Nucleus accumbens (tissue), 56 donors: ENCODE measurements around the gene CHRM5.
"Not testable (repeated sequence)": the region's sequence is repeated elsewhere in the genome, so short reads cannot be mapped to it uniquely, and the experiment has no call there.

Source experiments
- DNase-seq, 56 donors: peaks; one replicate each; lab custom pipeline; 2025; lab: John Stamatoyannopoulos, UW

CHRM5 gene

DNA sequence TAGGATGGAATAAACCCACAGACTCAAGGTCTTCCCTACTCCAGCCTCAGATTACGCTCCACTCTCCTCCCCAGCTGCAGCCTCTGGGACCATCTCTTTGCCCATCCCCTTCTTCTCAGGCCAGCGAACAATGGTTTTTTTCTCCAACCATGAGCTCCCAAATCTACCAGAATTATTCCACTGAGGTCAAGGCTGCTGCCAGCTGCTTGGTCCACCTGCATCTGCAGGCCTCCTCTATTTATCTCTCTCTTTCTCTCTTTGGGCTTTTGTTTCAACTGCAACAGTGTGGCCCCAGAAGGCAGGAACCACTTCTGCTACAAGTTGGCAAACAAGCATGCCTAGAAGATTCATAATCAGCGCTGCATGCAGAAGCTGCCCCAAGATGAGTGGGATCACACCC, 19.1 kb downstream of the CHRM5 start:
- DNase-seq: peak in 2 of 56 donors; percentile 3 to 39

GRCh38 chr15:33988384-33988783, 20.1 kb downstream of the CHRM5 start:
- DNase-seq: no peak

- DNase-seq: peak in 11 of 56 donors; percentile 0 to 32 (median 14)
Observed at GRCh38 chr15:33994005-33994615, 25.8 kb downstream of the CHRM5 start.

DNA sequence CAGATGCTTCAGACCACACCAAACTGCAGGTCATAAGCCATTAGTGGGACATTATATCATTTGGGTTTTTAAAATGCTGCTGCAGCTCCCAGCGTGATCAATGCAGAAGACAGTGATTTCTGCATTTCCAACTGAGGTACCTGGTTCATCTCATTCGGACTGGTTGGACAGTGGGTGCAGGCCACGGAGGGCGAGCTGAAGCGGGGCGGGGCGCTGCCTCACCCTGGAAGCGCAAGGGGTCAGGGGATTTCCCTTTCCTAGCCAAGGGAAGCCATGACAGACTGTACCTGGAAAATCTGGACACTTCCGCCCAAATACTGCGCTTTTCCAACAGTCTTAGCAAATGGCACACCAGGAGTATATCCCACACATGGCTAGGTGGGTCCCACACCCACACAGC, 27.4 kb downstream of the CHRM5 start:
- not testable (repeated sequence) for DNase-seq

GRCh38 chr15:34001536-34001935, 33.2 kb downstream of the CHRM5 start:
- no peak for DNase-seq

DNA sequence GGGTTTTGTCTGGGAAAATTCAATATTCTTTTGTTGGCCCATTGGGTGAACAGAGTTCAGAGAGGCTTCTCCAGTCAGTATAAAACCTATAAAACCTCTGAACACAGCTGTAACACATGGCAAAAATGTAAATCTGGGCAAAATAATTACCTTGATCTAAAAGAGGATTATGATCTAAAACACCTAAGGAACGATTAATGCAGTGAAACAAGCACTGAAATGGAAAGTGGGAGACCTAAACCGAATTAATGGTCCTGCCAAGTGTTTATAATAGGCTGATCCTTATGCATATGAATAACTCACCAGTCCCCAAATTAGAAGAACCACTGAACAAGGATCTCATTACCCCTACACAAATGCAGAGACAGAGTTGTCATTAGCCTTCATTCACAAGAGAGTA, 38.1 kb downstream of the CHRM5 start:
- DNase-seq: no peak

GRCh38 chr15:34009656-34010055, 41.4 kb downstream of the CHRM5 start:
- no peak for DNase-seq

DNA sequence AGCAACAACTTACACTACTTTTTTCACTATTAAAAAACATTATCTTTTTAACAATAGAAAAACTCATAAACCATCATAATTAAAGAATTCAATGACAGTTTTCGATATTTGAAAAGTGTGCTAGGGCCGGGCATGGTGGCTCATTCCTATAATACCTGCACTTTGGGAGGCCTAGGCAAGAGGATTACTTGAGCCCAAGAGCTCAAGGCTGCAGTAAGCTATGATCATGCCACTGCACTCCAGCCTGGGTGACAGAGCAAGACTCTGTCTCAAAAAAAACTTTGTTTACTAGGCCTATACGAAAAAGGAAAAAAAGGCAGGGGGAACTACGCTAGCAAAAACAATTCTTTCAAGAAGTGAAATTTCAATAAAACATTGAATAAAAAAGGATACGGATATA, 42.6 kb downstream of the CHRM5 start:
- DNase-seq: no peak

DNA sequence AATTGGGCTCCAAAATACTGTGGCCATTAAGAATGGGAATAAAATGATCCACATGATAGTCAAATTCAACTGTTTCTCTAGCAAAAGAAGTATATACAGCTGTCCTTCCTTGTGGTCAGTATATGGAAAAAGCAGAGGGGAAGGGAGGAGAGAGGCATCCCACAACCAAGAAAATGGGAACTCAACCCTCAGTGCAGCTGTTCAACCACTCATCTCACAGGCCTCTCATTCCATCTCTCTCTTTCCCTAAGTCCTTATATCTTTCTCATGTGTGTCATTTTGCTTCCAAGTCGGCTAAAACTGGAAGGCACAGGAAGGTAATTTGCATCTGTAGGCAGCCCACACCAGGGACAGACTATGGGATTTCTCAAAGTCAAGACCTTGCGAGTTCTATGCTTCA, 43.2 kb downstream of the CHRM5 start:
- DNase-seq: no peak

GRCh38 chr15:34012461-34013028, 44.2 kb downstream of the CHRM5 start:
- DNase-seq: no peak

DNA sequence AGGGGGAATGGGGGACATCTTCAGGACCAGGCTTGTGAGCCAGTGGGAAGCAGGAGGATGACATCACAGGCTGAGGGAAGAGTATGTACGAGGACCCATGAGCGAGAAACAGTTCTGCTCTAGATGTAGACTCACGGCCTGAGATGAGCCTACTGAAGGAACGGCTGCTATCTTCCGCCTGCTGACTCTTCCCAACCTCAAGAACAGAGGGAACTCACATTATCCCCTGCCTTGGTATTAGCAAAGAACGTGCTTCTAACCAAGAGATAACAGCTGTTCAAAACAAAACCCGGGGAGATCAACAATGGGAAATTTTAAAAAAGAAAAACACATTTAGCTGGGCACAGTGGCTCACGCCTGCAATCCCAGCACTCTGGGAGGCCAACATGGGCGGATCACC, 45.4 kb downstream of the CHRM5 start:
- no peak for DNase-seq

DNA sequence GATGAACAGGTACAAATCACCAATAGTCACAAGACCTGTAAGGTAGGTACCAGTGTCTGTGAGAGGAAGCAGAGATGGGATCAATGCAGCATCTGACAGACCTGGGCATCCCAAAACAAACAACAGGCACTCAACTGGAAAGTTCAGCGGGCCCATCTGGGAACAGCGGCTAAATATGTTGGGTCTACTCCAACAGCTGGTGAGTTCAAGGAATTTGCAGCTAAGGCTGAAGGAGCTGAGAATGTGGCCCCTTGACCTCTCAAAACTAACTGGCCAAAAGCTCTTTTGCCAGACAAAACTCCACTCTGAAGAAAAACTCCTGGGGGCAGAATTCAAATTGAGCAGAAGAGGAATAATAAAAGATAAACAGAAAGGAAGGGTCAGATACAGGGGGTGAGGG, 46.3 kb downstream of the CHRM5 start:
- DNase-seq: no peak

DNA sequence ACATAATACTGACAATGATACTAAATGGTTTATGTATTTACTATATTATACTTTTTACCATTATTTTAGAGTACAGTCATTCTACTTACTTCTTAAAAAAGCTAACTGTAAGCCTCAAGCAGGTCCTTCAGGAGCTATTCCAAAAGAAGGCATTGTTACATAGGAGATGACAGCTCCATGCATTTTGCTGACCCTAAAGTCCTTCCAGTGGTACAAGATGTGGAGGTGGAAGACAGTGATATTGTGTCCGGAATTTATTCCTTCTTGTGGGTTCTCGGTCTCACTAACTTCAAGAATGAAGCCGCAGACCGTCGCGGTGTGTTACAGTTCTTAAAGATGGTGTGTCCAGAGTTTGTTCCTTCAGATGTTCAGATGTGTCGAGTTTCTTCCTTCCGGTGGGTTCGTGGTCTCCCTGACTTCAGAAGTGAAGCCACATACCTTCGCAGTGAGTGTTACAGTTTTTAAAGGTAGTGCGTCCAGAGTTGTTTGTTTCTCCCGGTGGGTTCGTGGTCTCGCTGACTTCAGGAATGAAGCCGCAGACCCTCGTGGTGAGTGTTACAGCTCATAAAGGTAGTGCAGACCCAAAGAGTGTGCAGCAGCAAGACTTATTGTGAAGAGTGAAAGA, 49.8 kb downstream of the CHRM5 start:
- no peak for DNase-seq

- DNase-seq: not testable (repeated sequence)
Observed at GRCh38 chr15:34018738-34019137, 50.4 kb downstream of the CHRM5 start.

DNA sequence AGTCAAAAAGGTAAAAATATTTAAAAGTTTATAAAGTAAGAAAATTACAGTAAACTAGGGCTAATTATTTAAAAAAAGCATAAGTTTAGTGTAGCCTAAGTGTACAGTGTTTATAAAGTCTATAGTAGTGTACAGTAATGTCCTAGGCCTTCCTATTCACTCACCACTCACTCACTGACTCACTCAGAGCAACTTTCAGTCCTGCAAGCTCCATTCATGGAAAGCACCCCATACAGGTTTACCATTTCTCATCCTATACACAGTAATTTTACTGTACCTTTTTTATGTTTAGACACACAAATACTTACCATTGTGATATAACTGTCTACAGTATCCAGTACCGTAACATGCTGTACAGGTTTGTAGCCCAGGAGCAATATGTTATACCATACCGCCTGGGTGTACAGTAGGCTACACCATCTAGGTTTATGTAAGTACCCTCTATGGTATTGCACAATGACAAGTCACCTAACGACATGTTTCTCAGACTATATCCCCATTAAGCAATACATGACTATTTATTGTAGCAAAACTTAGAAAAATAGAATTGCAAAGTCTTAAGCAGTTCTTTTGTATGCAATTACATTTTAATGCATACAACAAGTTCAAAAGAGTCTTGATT, 51.2 kb downstream of the CHRM5 start:
- no peak for DNase-seq

GRCh38 chr15:34023907-34024306, 55.6 kb downstream of the CHRM5 start:
- no peak for DNase-seq

- no peak for DNase-seq
Observed at GRCh38 chr15:34025252-34025651, 57.0 kb downstream of the CHRM5 start.

DNA sequence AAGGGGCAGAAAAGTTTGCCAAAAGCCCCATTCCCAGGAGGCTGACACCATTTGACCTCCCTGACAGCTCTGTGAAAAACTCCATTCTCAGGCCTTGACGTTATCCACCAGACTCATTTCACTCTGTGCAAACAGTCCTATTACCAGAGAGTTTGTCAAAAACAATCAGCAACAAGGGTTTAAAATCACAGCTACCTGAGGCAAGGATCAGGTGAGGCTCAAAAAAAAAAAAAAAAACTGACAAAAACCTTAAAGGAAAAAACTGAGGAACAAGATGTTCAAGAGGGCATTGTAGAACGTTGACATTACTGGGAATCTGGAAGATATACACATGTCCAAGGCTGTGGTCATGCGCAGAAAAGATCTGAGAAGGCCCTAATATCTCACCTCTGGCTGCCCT, 59.3 kb downstream of the CHRM5 start:
- no peak for DNase-seq

DNA sequence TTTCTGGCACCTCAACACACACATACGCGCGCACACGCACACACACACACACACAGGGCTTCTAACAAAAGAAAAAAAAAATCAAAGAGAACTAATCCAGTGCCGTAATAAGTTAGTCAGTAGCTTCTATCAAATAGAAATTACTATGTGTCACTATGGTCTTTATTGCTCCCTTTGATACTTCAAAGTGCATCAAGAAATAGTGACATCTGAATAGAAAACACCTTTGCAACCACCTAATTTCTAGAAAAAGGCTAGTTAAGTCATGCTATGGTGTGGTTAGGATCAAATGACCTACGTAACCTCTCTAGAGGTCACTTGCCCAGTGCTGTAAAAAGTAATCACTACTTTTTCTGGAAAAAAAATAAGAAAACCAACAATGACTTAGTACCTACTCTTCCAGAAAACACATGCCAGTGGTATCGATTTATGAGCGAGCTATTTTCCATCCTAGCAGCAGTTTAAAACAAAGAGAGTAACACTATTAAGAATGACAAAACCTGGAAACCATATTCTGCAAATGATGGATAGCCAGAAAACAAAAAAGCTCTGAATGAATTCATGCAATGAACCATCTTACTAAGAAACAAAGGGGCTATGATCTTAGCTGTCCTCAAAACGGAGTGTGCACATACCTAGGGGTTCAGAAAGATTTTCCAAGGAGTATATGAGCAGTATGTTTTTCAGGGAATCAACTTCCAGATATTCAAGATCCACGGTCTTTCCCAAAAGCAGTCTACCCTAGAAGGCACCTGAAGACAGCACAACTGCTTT, 63.9 kb downstream of the CHRM5 start:
- no peak for DNase-seq

DNA sequence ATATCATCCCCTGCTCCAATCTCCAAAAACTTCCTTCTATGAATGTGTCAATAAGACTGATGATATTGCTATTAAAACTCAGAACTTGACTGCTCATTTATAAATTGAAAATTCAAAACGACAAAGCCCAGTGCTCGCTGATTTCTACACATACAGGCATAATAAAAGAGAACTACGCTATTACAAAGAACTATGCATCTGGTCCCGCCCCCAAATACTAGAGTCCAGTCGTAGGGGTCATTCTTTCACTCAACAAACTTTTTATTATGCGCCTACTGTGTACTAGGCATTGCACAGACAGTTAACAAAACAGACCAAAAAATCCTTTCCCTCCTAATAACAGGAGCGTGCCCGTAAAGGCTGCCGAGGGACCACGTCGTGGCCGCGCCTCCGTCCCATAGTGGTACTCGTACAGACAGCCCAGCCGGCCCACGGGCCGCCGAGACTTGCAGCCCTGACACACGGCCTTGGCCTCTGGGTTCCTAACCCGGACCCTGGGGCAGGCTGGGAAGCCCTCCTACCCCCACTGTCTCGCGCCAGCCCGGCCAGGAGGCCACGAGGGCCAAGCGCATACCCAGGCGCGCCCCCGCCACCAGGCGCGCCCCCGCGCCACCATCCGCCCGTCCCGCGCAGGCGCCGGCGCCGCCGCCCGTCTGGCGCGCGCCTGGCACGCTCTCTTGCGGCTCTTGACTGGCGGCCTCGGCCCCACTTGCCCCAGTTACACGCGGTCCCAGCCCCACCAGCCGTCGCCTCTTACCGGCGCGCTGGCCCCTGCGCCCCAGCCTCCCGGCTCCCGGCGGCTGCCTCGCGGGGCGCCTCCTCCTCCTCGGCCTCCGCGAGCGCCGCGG, 70.0 kb downstream of the CHRM5 start:
- DNase-seq: peak in 55 of 56 donors; percentile 27 to 86 (median 76)
